GDM1 (cell line): ENCODE data around the gene CEP131.
"Not testable (repeated sequence)": the region's sequence is repeated elsewhere in the genome, so short reads cannot be mapped to it uniquely, and the experiment has no call there.

ENCODE experiments used
- DNase-seq: peaks from one replicate; lab custom pipeline; 2025; lab: John Stamatoyannopoulos, UW

Gene CEP131

GRCh38 chr17:81166033-81166492 lies 56.7 kb downstream of the CEP131 start, which contains the start of gene AATK:
AATK (minus strand) TSS chr17:81166221; CDS start chr17:81165992, 229 bp downstream.
- no peak for DNase-seq

- DNase-seq: no peak
Measured at GRCh38 chr17:81165246-81166032, 57.3 kb downstream of the CEP131 start, which contains the start of gene PVALEF. PVALEF (plus strand) TSS chr17:81165507; CDS start chr17:81181227, 15,720 bp downstream.

- DNase-seq: no peak
Measured at GRCh38 chr17:81164371-81165245, 58.2 kb downstream of the CEP131 start.

GRCh38 chr17:81163703-81164370 lies 58.9 kb downstream of the CEP131 start:
- DNase-seq: no peak

- DNase-seq: no peak
Measured at GRCh38 chr17:81163051-81163695, 59.6 kb downstream of the CEP131 start.

- DNase-seq: no peak
Measured at GRCh38 chr17:81162491-81162890, 60.3 kb downstream of the CEP131 start.

- DNase-seq: no peak
Measured at GRCh38 chr17:81161972-81162371, 60.8 kb downstream of the CEP131 start.

GRCh38 chr17:81161536-81161935 lies 61.2 kb downstream of the CEP131 start:
- DNase-seq: no peak

GRCh38 chr17:81160747-81161453 lies 61.9 kb downstream of the CEP131 start:
- DNase-seq: no peak

GRCh38 chr17:81160306-81160705 lies 62.5 kb downstream of the CEP131 start:
- DNase-seq: peak; percentile 18

- DNase-seq: no peak
Measured at GRCh38 chr17:81159611-81160265, 63.0 kb downstream of the CEP131 start.

- DNase-seq: no peak
Measured at GRCh38 chr17:81158688-81159590, 63.8 kb downstream of the CEP131 start.

GRCh38 chr17:81157848-81158687 lies 64.7 kb downstream of the CEP131 start:
- DNase-seq: no peak

- no peak for DNase-seq
Measured at GRCh38 chr17:81156866-81157805, 65.6 kb downstream of the CEP131 start.

- no peak for DNase-seq
Measured at GRCh38 chr17:81154961-81155360, 67.8 kb downstream of the CEP131 start.

GRCh38 chr17:81154016-81154415 lies 68.7 kb downstream of the CEP131 start:
- not testable (repeated sequence) for DNase-seq

- no peak for DNase-seq
Measured at GRCh38 chr17:81153340-81153803, 69.4 kb downstream of the CEP131 start.
